HT1080 (cell line): ENCODE data around the gene FOLR3. TPM values are rescaled to one million over a fixed set of nuclear protein-coding genes. Genes with fewer than 3 reads are reported as not detected.
A peak's percentile ranks its signal among the peaks of the same experiment; 100 is the strongest.
"Not testable (repeated sequence)": the region's sequence is repeated elsewhere in the genome, so short reads cannot be mapped to it uniquely, and the experiment has no call there.

Source experiments
- DNase-seq: peaks from one replicate; pipeline ENCODE4 v3.0.0-alpha.2; 2015; ENCODE audit warnings: low read depth
- polyA plus RNA-seq, 2 experiments: library from polyadenylated mRNA; depleted of rRNA; stranded (reverse); fragments of >200 nt; gene quantifications; 2 replicates each; pipeline ENCODE4 v1.2.3, GENCODE V29; 2015
- total RNA-seq: library from RNA; depleted of rRNA; stranded (reverse); fragments of >200 nt; shearing (Covaris generic); gene quantifications from 2 replicates; pipeline ENCODE4 v1.2.3, GENCODE V29; 2014; rRNA removed

Gene FOLR3
- total RNA-seq, result 0.16 TPM in 1 of 2 replicates, not detected in the other
- 0.20 TPM in 1 of 2 replicates, not detected in the other for polyA plus RNA-seq (2015; cell fraction: cytosol; rRNA removed)
- not detected in 2 replicates for polyA plus RNA-seq (2015; cell fraction: nucleus; rRNA removed)

GRCh38 chr11:72135473-72135872 is at the start of gene FOLR3:
Gene FOLR3, plus strand, starts transcription at chr11:72135725. Its CDS starts 228 bp downstream, at chr11:72135953.
- not testable (repeated sequence) for DNase-seq

- no peak for DNase-seq
Observed at GRCh38 chr11:72088076-72088808, 47.3 kb upstream of the FOLR3 start.

GRCh38 chr11:72091292-72091691 is 44.2 kb upstream of the FOLR3 start:
- DNase-seq, result peak; percentile 55

- DNase-seq, result no peak
Observed at GRCh38 chr11:72098741-72099140, 36.8 kb upstream of the FOLR3 start.

- no peak for DNase-seq
Observed at GRCh38 chr11:72100009-72100408, 35.5 kb upstream of the FOLR3 start.

GRCh38 chr11:72100462-72100861 is 35.1 kb upstream of the FOLR3 start:
- DNase-seq, result no peak

GRCh38 chr11:72102162-72102561 is 33.4 kb upstream of the FOLR3 start:
- DNase-seq, result no peak

GRCh38 chr11:72102631-72102945 is 32.9 kb upstream of the FOLR3 start:
- DNase-seq, result no peak

- peak; percentile 97 for DNase-seq
Observed at GRCh38 chr11:72102946-72103753, 32.4 kb upstream of the FOLR3 start, which contains the start of gene LAMTOR1. Gene LAMTOR1, minus strand, starts transcription at chr11:72103297. Its CDS starts 73 bp downstream, at chr11:72103224.

GRCh38 chr11:72103754-72104167 is 31.8 kb upstream of the FOLR3 start:
- DNase-seq, result no peak

GRCh38 chr11:72105888-72106287 is 29.6 kb upstream of the FOLR3 start, which contains the start of gene TOMT:
Gene TOMT, plus strand, starts transcription at chr11:72105924. Its CDS starts 28 bp downstream, at chr11:72105952.
- no peak for DNase-seq

GRCh38 chr11:72111300-72112142 is 24.0 kb upstream of the FOLR3 start:
- DNase-seq, result no peak

GRCh38 chr11:72112143-72112977 is 23.2 kb upstream of the FOLR3 start, which contains the start of gene ANAPC15:
Gene ANAPC15, minus strand, starts transcription at chr11:72112695. Its CDS starts 1,419 bp downstream, at chr11:72111276.
- peak; percentile 99 for DNase-seq

- peak; percentile 19 for DNase-seq
Observed at GRCh38 chr11:72112978-72113808, 22.3 kb upstream of the FOLR3 start.

- no peak for DNase-seq
Observed at GRCh38 chr11:72114570-72114969, 21.0 kb upstream of the FOLR3 start.

GRCh38 chr11:72116019-72116755 is 19.3 kb upstream of the FOLR3 start:
- DNase-seq, result no peak

- no peak for DNase-seq
Observed at GRCh38 chr11:72119198-72119597, 16.3 kb upstream of the FOLR3 start.

- no peak for DNase-seq
Observed at GRCh38 chr11:72120930-72121329, 14.6 kb upstream of the FOLR3 start.

GRCh38 chr11:72122607-72123006 is 12.9 kb upstream of the FOLR3 start:
- DNase-seq, result no peak
